ENCODE data around the gene FGF13.

DNA sequence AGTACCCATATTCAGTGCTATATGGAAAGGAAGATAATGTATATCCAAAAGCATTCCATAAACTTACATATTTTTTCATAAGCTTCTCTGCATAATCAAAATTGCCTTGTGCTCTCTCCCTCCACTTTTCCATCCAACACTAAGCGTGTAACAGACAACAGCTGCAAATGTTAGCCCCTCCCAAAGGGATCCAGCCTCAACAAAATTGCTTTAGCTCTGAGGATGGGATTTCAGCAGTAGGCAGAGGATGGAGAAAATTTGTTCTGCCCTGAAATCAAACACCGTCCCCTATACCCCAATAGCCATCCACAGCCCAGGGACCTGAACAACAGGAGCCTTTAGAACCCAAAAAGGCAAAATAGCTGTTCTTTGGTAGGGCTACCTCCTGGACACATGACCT, 28.8 kb upstream of the FGF13 start:
- TF ChIP-seq POLR2A (IDR thresholded peaks at IDR 0.05; ENCODE audit: low read depth, low read length) (no peak), POLR2AphosphoS5 (IDR thresholded peaks at IDR 0.05; ENCODE audit: insufficient read depth, low read depth, low read length) (no peak), MYC (IDR thresholded peaks at IDR 0.05; ENCODE audit: low read depth, low read length) (no peak), EZH2 (IDR thresholded peaks at IDR 0.05; ENCODE audit: borderline replicate concordance, low read depth, low read length, severe bottlenecking) (no peak), FOS (IDR thresholded peaks at IDR 0.05; ENCODE audit: borderline replicate concordance, insufficient read depth, low read length) (no peak), JUN (IDR thresholded peaks at IDR 0.05; ENCODE audit: borderline replicate concordance, insufficient read depth, insufficient read length, low read depth) (no peak), GATA2 (IDR thresholded peaks at IDR 0.05; ENCODE audit: insufficient read depth, insufficient read length, low read depth, low read length) (no peak)
- TF ChIP-seq, protein P1, sequence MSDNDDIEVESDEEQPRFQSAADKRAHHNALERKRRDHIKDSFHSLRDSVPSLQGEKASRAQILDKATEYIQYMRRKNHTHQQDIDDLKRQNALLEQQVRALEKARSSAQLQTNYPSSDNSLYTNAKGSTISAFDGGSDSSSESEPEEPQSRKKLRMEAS (IDR thresholded peaks at IDR 0.05; ENCODE audit: insufficient read depth, insufficient read length): no peak
- TF ChIP-seq, protein P2, sequence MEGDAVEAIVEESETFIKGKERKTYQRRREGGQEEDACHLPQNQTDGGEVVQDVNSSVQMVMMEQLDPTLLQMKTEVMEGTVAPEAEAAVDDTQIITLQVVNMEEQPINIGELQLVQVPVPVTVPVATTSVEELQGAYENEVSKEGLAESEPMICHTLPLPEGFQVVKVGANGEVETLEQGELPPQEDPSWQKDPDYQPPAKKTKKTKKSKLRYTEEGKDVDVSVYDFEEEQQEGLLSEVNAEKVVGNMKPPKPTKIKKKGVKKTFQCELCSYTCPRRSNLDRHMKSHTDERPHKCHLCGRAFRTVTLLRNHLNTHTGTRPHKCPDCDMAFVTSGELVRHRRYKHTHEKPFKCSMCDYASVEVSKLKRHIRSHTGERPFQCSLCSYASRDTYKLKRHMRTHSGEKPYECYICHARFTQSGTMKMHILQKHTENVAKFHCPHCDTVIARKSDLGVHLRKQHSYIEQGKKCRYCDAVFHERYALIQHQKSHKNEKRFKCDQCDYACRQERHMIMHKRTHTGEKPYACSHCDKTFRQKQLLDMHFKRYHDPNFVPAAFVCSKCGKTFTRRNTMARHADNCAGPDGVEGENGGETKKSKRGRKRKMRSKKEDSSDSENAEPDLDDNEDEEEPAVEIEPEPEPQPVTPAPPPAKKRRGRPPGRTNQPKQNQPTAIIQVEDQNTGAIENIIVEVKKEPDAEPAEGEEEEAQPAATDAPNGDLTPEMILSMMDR (IDR thresholded peaks at IDR 0.05; ENCODE audit: extremely low read depth in 1 of 2, insufficient read depth in 1 of 2, low read depth in 1 of 2, low read length in 2 of 2): no peak
